Heart left ventricle (tissue), 16 donors: ENCODE measurements around the gene COL16A1. TPM values are rescaled to one million over a fixed set of nuclear protein-coding genes. Genes with fewer than 3 reads are reported as not detected.

ENCODE experiments used
- ATAC-seq, 4 donors: fragments of 200-7000 bp; cut with Tn5 transposase; one replicate each; pipeline ENCODE4 v1.9.1; 2020 to 2022; ENCODE audit warnings: moderate library complexity in 4 of 4, mild to moderate bottlenecking in 3 of 4, moderate number of reproducible peaks in 1 of 4
- DNase-seq, 5 donors: peaks; one replicate each; pipeline ENCODE4 v3.0.0-alpha.2; 2020
- H3K27ac ChIP-seq, 12 donors: fragments of 200-600 bp; sonication (generic) in 4 of 12; one replicate each; pipeline versions ENCODE4 v1.5.0 to v1.8.0; 2016 to 2022; ENCODE audit warnings: mild to moderate bottlenecking in 2 of 12
- H3K27me3 ChIP-seq, 9 donors: fragments of 200-600 bp; sonication (generic) in 2 of 9; one replicate each; pipeline versions ENCODE4 v1.5.1 to v1.8.0; 2016 to 2022; ENCODE audit warnings: mild to moderate bottlenecking in 3 of 9
- H3K36me3 ChIP-seq, 9 donors: fragments of 200-600 bp; sonication (generic) in 2 of 9; one replicate each; pipeline versions ENCODE4 v1.5.0 to v1.8.0; 2018 to 2022; ENCODE audit warnings: mild to moderate bottlenecking in 2 of 9
- H3K4me1 ChIP-seq, 12 donors: fragments of 200-600 bp; sonication (generic) in 4 of 12; one replicate each; pipeline versions ENCODE4 v1.5.0 to v1.8.0; 2016 to 2022; ENCODE audit warnings: mild to moderate bottlenecking in 3 of 12
- H3K4me3 ChIP-seq, 12 donors: fragments of 200-600 bp; sonication (generic) in 4 of 12; one replicate each; pipeline versions ENCODE4 v1.5.0 to v1.8.0; 2017 to 2022; ENCODE audit warnings: mild to moderate bottlenecking in 9 of 12, moderate library complexity in 4 of 12
- H3K9me3 ChIP-seq, 12 donors: fragments of 200-600 bp; sonication (generic) in 4 of 12; one replicate each; pipeline versions ENCODE4 v1.5.0 to v1.8.0; 2016 to 2022; ENCODE audit warnings: mild to moderate bottlenecking in 1 of 12
- POLR2A ChIP-seq, 2 donors: fragments of 450-650 bp; IDR thresholded peaks; one replicate each; pipeline ENCODE4 v1.6.1; 2017; ENCODE audit warnings: antibody characterized with exemption in 2 of 2, mild to moderate bottlenecking in 2 of 2, moderate library complexity in 2 of 2
- WGBS, 4 donors: extraction: QIAGEN DNeasy Blood & Tissue Kit in 2 of 4; methylation state at CpG; one replicate each; pipeline versions ENCODE4 v1.1.5 to v1.1.7; 2013 to 2018; 5-methylcytosine and 5-hydroxymethylcytosine counted together
- intact Hi-C, 10 donors: fragments of 100-400 bp; cut with DNase I; formaldehyde crosslinking; loops; one replicate each; pipeline versions ENCODE4 v1.11.1 to v1.14.2; 2022
- polyA plus RNA-seq, 2 donors: library from polyadenylated mRNA; stranded (reverse); fragments of 200-250 nt; gene quantifications; one replicate each; pipeline ENCODE4 v1.2.3, GENCODE V29; 2013
- total RNA-seq, 9 donors: library from RNA; depleted of rRNA in 2 of 9; stranded (reverse); fragments of >200 nt in 2 of 9; fragmentation: NEBNext Ultra II Directional in 3 of 9; extraction: Animal tissue kit (Norgen Biotek cat#: 25700) in 3 of 9; gene quantifications; one replicate each; pipeline versions ENCODE4 v1.1.0 to v1.2.4, GENCODE V29; 2016 to 2023
- TF ChIP-seq, protein P1 (sequence below), 12 donors: fragments of 200-600 bp; sonication (generic) in 4 of 12; IDR thresholded peaks; one replicate each; pipeline versions ENCODE4 v1.5.0 to v1.8.0; 2018 to 2022; ENCODE audit warnings: antibody characterized with exemption in 12 of 12, mild to moderate bottlenecking in 5 of 12
- donor health status: ischemic (EF 13 %, LVEDD 7.1; RV severe dilation, severe dysfunction).
- donor health status: healthy with polysubstance abuse.
- donor health status: DM: no; HTN: yes; CAD: no.
- donor health status: DM: no; HTN: no; CAD: no.
- donor health status: ischemic (EF 25% LVEDD 6.9; RV normal size, moderate dysfunction).
- donor health status: ischemic (EF 25% LVEDD 5.7; RV mildly dilated, moderate dysfunction).
- donor health status: healthy.
- donor health status: DM: yes; HTN: yes; CAD: no.
- donor health status: ischemic (EF 35%, LVEDD 5.7; RV mildly dilated, moderate dysfunction).
- donor health status: nonischemic (EF 11% LVEDD 7.7; RV severe dilation, severe dysfunction).
- donor health status: DM: yes; HTN: yes; CAD: no.
- donor health status: PGD.
- donor health status: ischemic (EF 29% LVEDD 5.4; RV normal size, mild dysfunction).
- donor health status: nonischemic (EF 23%, LVEDD 6.1; RV moderate dilation, normal function).

Gene COL16A1
- total and polyA plus RNA-seq, 11 donors, result 7.5 to 24.1 (median 13.1) TPM

DNA sequence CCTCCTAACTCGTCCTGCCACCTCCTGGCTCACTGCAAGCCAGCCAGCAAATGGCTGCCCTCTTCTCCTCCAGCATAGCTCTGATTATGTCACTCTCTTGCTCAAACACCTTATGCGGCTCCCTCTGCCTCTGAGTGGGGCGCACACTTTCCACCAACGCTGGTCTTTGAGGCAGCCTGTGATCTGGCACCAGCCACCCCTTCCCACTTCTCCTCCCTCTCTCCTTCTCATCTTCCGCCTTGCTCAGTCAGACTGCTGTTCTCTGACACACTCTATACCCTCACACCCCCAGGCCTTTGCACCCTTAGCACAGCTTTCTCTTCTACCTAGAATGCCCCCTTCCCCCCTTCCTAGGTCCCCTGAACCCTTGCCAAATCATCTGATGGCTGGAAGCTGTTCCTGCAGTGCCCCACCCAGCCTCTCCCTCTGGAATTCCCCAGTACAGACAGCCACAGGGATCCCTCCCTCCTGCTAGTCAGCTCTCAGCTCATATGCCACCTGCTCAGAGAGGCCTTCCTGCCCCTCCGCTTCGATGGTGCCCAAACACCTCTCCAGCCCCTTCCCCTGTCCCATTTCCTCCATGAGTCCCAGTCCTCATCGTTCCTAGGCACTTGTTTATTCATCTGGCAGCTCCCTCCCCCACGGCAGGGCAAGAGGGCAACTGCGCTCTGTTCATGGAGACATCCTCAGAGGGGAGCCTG, 37.4 kb downstream of the COL16A1 start:
- peaks cover 0 to 6% (median 0%) of the 10 kb centered on the region in 9 donors for H3K36me3 ChIP-seq
- no peak overlapping the region for H3K4me3 ChIP-seq
- TF ChIP-seq POLR2A (IDR thresholded peaks at IDR 0.05), result no peak
- TF ChIP-seq, protein P1, sequence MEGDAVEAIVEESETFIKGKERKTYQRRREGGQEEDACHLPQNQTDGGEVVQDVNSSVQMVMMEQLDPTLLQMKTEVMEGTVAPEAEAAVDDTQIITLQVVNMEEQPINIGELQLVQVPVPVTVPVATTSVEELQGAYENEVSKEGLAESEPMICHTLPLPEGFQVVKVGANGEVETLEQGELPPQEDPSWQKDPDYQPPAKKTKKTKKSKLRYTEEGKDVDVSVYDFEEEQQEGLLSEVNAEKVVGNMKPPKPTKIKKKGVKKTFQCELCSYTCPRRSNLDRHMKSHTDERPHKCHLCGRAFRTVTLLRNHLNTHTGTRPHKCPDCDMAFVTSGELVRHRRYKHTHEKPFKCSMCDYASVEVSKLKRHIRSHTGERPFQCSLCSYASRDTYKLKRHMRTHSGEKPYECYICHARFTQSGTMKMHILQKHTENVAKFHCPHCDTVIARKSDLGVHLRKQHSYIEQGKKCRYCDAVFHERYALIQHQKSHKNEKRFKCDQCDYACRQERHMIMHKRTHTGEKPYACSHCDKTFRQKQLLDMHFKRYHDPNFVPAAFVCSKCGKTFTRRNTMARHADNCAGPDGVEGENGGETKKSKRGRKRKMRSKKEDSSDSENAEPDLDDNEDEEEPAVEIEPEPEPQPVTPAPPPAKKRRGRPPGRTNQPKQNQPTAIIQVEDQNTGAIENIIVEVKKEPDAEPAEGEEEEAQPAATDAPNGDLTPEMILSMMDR (IDR thresholded peaks at IDR 0.05), result no peak
- H3K9me3 ChIP-seq, result no peaks in the 10 kb centered on the region
- peaks cover 0 to 51% (median 34%) of the 10 kb centered on the region in 12 donors for H3K4me1 ChIP-seq
- intact Hi-C loops, result loop anchor here in 7 of 10 donors (1.0 to 10.0 kb wide), 7 partner anchors 36 to 398 kb away; partner anchors contain the start of gene COL16A1 (in 1 of the 7)
- peaks cover 0 to 4% (median 0%) of the 10 kb centered on the region in 9 donors for H3K27me3 ChIP-seq
- ATAC-seq, result peak in 1 of 4 donors; percentile 14
- 54 to 57% (median 55%) methylated on average over 10 of the region's 10 CpGs for WGBS, 4 donors
- DNase-seq, result no peak
- H3K27ac ChIP-seq, result peak overlapping the region in 2 of 12 donors; percentile 20 to 36

DNA sequence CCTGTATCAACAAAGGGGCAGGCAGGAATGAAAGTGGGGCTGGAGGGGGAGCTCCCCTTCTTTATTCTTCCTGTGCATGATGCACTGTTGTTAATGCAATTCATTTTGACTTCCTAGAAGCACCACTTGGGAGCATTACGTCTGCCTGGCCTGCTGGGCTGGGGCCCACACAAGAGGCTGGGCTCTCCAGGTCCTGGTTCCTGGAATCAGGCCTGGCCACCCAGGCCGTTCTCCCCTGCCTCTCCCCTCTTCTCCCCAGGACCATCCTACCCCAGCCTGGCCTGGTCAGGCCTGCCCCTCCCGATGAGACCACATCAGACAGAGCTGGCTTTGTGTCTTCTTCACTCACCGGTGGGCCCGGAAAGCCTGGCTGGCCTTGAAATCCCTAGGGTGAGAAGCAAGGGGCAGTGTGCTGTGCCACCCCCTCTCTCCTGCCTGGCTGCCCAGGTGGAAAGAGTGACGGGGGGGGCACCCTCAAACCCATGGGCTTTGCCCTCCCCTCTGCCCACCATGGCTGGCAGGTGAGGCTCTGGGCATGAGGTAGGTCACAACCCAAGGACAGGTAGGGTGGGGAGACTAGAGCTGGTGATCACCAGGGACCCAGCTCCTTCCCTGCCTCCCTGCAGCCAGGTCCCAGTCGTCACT, 38.5 kb downstream of the COL16A1 start:
- H3K36me3 ChIP-seq, result peaks cover 0 to 9% (median 0%) of the 10 kb centered on the region in 9 donors
- WGBS, 4 donors, result 81 to 97% (median 87%) methylated on average over 3 to 7 of the region's 7 CpGs
- H3K4me1 ChIP-seq, result peaks cover 0 to 40% (median 23%) of the 10 kb centered on the region in 12 donors
- H3K9me3 ChIP-seq, result no peaks in the 10 kb centered on the region
- DNase-seq (peak in 1 of 5 donors; percentile 42), ATAC-seq (no peak)
- no peak overlapping the region for H3K4me3 ChIP-seq
- no peak for TF ChIP-seq POLR2A (IDR thresholded peaks at IDR 0.05)
- TF ChIP-seq, protein P1 (IDR thresholded peaks at IDR 0.05), result no peak
- peaks cover 0 to 4% (median 0%) of the 10 kb centered on the region in 9 donors for H3K27me3 ChIP-seq
- H3K27ac ChIP-seq, result no peak overlapping the region
- intact Hi-C loops, result loop anchor here in 7 of 10 donors (2.0 to 10.0 kb wide), 11 partner anchors 37 to 399 kb away; partner anchors contain the start of gene COL16A1 (in 1 of the 7)

DNA sequence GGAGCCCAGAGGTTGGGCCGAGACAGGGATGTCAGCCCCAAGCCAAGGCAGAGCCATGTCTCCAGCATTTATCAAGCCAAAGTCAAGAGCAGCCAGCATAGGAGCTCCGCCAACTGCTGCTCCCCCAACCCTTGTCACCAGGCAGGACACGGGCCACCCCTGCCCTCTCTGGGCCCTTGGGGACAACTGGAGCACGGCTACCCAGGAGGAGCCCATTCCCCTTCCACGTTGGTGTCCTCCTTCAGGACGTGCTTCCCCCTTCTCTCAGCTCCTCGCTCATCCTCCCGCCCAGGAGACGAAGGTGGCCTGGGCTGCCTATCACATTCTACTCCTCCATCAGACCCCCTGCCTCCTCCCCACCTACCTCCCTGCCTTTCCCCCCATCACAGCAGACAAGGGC, 39.3 kb downstream of the COL16A1 start:
- Histone ChIP-seq H3K9me3 (no peaks in the 10 kb centered on the region), H3K4me3 (no peak overlapping the region), H3K27ac (no peak overlapping the region), H3K4me1 (peaks cover 0 to 32% (median 15%) of the 10 kb centered on the region in 12 donors), H3K36me3 (peaks cover 0 to 10% (median 0%) of the 10 kb centered on the region in 9 donors), H3K27me3 (no peaks in the 10 kb centered on the region)
- ATAC-seq (no peak), DNase-seq (no peak)
- 79 to 86% (median 82%) methylated on average over 9 of the region's 9 CpGs for WGBS, 4 donors
- intact Hi-C loops, result loop anchor here (1.0 to 10.0 kb wide), 14 partner anchors 50 to 400 kb away; no protein-coding TSS in a partner anchor
- TF ChIP-seq, protein P1 (IDR thresholded peaks at IDR 0.05), result no peak
- TF ChIP-seq POLR2A (IDR thresholded peaks at IDR 0.05), result no peak
